Activated CD4-positive, alpha-beta T cell treated with anti-CD3 and anti-CD28 coated beads, Interleukin-2, Interleukin-6, amounts not matched to agents 100 ng/mL and 50 ng/mL, durations not matched to agents 16 hours and 8 hours (primary cell): ENCODE results near the gene SKIC8.

Experiments used
- DNase-seq: peaks from one replicate; pipeline ENCODE4 v3.0.0-alpha.2; 2020

Gene SKIC8

DNA sequence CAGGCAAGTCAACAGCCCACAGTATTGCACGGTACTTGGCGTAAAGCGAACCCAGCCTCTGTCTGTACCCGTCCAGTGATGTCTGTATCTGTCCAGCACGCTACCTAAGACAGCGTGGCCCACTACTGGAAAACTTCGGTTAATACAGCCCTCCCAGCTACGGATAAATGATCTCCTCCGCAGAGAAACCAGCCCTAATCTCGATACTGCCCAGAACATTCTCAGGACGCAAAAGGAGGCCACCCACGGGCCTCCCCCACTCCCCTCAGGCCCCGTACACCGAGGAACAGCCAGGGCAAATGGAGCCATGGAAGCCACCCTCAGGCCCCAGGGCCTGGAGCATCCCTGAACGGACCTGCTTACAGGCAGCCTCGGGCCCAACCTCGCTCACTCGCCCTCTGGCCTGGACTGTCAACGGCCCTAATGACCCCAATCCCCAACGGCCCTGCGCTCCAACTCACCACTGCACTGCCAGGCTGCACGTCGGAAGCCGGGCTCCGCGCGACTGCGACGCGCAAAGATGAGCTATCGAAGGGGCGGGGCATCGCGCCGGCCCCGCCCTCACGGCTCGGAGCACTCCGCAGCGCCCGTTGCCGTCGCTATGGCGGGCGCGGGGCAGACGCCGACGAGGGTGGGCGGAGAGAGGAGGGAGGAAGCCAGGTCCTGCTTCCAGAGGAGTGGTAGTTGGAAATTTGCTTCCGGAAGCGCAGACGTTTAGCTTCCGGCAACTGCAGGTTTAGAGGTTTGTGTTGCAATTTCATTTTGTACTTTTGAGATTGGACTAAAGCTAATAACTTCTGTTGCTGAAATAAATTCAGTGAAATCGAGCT is at the start of gene SKIC8:
SKIC8 (minus strand) TSS at position 509 of the 830 bp plus-strand sequence. CDS start 3,923 bp downstream, outside the sequence.
- peak; percentile 95 for DNase-seq

DNA sequence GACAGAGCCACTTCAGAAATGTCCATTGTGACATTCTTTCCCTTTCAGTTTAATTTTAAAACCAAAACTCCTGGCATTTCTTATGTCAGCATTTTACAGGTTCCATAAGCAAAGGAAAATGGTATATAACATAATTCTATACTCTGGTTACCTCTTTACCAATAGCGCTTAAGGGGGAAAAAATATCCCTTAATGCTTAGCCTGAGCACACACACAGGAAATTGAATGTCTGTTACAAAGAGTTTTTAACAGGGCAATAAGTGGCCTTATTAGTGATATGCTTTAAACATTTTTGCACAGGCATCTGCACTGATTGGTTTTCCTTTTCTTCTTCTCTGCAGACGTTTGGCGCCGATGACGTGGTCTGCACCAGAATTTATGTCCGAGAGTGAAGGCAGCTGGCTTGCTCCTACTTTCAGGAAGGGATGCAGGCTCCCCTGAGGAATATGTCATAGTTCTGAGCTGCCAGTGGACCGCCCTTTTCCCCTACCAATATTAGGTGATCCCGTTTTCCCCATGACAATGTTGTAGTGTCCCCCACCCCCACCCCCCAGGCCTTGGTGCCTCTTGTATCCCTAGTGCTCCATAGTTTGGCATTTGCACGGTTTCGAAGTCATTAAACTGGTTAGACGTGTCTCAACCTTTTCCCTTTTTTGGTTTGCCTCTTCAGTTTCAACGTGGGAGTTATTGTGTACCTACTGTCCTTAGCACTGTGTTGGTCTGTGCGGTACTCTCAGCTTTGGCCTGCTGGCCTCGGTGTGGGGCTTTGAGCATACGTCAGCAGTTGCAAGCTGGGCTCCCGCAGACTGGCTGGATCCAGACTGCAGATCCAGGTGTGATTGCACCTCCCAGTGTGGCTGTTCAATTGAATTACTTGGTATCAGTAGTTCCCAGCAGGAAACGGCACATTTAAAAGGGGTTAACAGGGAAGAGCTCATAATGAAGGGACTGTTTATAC is 48.5 kb upstream of the SKIC8 start:
- DNase-seq = no peak

DNA sequence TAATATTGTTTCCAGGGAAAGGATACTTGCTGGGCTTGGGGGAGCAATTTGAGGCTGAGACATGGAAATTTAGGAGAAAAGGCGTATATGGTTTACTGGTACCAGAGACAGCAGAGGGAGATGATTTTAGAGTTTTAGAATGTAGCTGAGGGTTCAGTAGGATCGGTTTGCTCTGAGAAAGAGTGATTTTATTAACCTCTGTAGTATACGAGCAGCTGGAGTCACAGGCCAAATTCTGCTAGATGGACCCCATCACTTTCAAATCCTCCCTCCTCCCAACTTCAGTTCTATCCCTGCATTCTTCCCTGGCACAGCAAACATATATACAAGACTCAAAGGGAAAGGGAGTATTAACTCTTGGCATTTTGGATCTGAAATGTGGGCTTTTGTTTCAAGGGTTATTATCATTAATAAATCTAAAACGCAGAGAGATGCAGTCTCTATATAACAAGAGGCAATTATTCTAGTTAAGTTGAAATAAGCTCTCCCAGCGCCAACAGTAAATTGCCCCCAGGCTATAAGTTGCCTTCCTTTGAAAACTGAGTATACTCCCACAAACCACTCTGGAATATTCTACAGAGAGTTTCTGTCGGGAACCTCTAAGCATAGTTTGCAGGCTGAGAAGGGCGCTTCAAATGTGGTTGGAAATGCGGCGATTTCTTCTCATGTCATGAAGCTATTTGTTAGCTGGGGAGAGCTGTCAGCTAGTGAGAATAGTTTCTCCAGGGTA is 46.2 kb upstream of the SKIC8 start:
- no peak for DNase-seq

DNA sequence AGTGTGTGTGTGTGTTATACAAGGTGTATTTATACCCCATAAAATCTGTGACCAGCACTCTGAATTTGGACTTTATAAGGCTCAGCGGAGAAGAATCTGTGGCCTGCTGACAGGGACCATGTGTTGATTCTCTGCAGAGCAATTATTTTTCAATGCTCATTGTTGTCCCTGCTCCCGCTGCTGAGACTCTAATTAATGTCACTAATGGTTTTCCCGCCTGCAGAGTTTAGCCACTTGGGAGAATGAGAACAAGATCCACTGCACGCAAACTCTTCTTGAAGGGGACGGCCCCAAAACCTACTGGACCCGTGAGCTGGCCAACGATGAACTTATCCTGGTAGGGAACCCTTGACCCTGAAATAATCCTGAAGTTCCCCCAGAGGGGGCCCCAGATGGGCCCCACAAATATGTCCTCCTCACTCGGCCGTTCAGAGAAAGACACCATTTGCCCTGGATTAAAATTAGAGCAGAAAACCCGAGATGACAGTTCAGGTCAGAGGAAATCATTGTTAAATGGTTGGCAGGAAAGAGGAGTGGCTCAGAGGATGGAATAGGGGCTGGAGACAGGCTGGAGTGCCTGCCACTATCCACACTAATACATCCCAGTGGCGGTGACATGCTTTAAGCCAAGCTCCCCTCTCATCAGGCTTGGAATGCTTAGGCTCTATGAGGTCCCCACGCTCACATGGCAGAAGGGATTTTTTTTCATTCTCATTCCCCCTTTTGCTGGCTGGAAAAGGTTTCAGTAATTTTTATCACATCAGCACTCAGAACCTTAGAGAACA is 44.1 kb upstream of the SKIC8 start:
- no peak for DNase-seq

DNA sequence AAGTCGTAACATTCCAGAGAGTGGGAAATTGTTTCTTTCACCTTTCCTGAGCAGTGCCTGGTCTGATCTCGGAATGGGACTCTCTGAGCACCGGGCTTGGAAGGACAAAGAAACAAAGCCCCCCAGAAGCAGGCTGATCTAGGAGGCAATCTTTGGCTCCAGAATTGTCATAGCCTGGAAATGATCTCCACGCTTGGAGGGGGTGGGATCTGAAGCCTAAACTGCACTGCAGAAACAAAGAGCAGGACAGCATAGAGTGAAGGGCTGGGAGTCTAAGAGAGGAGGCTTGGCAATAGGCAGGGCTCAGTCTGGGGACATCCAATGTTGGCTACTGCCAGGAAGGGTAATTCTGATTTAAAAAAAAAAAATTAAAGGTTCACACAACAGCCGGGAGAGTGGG is 42.6 kb upstream of the SKIC8 start:
- no peak for DNase-seq

DNA sequence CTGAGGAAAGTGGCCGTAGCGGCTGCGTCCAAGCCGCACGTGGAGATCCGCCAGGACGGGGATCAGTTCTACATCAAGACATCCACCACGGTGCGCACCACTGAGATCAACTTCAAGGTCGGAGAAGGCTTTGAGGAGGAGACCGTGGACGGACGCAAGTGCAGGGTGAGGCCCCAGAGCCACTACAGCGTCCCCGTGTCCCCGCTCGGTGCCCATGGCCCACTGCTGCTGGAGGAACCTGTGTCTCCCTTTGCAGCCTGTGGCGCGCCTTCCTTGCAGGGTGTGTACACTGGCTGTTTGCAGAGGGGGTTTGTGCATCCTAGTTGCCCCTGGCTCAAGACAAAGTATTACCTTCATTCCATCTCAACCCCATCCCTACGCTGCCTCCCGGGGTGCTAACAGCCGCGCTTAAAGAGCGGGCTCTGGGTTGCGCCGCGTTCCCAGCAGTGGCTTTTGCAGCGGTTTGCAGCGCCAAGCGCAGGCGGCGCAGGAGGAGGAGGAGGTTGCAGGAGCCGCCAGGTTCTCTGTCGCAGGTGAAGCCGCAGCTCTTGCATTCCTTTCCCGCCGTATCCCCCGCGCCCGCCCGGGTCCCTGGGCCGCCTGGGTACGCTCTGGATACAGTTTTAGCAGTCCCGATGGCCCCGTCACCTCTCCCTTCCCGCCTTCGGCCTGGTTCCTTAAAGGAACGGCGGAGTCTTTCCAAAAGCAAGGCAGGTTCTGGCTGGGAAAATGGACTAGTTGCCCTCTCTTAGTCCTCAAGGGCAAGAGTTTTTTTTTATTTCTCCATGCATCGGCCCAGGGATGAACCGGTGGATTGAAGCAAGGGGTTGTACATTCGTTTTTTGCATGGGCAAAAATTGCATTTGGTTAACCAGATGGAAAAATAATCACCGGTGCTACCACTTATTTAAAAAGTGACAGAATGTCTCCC is 41.9 kb upstream of the SKIC8 start:
- DNase-seq = no peak

DNA sequence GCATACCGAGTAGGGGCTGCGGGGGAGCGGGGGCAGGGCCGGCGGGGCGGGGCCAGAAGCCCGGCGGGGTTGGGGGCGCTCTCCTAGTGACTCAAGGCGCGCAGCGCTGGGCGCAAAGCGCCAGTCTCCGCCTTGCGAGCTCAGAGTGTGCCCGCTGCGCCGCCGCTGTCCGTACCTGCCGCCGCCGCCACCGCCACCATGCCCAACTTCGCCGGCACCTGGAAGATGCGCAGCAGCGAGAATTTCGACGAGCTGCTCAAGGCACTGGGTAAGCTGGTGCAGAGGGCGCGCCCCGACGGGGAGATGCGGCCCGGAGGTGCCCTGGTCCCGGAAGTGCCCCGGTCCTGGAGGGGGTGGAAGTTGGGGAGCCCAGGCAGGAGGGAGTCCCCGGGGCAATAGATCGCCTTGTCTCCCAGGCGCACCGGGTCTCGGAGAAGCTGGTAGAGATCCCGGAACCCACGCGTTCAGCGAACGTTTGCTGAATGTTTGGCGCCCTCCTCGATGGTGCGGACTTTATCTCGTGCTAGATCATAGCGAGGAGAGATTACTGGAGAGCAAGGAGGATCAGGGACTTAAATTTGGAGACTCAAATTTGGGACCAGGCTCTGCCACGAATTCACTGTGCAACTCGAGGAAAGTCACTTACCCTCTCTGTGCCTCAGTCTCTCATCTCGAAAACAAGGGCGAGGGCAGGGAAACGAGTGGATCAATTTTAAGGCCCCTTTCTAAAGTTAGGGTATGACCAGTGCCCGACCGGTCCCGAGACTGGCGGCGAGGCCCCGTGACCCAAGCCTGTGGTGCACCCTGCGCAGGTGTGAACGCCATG is 41.0 kb upstream of the SKIC8 start, which contains the start of gene CRABP1:
CRABP1 (plus strand) TSS at position 123 of the 826 bp plus-strand sequence; CDS start at position 199, 76 bp downstream.
- no peak for DNase-seq

DNA sequence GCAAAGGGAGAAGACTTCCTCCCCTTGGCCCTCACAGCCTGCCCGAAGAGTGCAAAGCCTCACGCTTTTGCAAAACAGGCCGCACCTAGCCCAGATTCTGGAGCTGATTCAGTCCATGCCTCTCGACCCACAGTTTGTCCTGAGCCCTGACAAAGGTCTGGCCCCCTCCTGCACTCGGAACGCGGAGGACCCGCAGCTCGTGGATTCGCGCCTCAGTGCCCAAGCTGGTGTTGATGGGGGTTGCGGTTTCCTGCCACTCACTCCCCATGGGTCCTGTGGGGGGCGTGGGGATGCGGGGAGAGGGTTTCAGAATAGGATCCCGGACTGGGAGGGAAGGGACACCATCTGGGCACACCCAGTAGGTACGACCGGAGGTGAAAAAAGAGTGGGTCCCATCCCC is 40.1 kb upstream of the SKIC8 start:
- no peak for DNase-seq

DNA sequence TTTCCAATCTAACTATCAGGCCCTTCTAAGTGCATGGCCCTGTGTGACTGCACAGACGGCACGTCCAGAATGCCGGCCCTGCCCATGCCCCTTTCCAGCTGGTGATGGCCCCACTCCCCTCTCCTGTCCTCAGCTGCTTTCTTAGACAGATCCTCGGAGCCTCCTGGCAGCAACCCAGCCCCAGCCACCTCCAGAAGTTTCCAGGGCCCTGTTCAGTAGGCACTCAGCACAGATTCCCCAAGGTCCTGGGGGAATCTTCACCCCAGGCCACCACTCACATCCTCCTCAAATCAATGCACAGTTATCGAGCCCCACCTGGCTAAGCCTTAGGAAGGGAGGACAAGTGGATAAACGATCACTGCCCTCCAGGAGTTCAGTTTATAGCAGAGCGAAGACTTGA is 39.4 kb upstream of the SKIC8 start:
- no peak for DNase-seq

DNA sequence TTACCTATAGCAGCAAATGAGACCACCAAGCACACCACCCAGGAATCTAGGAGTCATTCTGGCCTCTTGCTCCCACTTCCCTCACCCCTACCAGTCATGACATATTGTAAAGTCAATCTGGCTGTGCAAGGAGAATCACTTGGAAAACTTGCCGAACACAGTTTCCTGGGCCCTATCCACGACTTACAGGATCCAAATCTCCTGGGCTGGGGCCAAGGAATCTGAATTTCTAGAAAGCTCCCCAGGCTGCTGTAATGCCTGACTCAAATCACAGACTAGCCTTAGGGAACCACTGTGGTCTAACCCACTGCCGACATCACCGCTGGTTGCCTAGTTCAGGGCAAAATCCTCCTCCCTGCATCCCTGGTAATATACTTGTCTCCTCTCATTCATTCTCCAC is 36.6 kb upstream of the SKIC8 start:
- no peak for DNase-seq

DNA sequence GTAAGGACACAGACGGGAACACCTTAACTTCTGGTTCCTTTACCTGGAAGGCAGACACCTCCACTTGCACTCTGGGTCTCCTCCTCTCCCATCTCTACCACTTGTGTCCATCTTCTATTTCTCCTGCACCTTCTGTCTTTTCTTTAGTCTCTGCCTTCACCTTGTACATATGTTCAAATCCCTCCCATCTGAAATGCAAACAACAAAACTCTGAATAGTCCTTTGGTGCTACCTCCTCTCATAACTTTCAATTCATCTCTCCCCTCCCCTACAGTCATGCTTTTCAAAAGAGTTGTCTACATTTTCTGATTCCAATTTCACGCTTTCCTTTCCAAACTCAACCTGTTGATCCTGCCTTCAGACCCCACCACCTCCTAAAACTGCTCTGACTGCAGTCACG is 35.4 kb upstream of the SKIC8 start:
- no peak for DNase-seq

DNA sequence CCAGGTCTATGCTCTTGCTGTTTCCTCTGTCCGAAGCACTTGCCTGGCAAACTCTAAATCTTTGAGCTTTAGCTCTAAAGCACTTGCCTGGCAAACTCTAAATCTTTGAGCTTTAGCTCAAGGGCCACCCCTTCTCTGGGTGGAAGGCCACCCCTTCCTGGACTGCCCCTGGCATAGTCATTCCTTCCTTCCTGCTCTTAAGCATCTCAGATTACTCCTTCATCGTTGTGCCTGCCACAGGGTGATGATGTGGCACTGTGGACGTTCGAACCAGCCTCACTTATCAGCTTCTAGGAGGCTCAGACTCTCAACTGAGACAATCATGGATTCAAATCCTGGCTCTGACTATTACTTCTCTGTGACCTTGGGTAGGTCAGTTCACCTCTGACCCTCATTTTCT is 30.2 kb upstream of the SKIC8 start:
- peak; percentile 23 for DNase-seq

DNA sequence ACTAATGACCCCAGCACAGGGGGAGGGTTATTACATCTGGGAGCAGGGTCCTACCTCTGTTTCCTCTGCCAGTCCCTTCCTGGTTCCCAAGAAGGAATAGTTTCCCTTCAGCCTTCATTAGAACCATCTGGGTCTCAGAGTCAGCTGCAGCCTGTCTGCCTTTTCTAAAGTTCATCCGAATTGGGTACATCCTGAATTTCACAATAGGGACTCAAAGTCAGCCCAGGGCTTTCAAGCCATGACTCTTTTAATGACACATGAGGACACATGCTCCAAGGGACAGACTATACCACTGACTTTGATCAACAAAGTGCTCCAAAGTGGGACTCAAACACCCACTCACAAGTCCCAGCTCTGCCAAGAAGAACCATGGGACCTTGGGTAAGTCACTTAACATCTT is 28.1 kb upstream of the SKIC8 start:
- DNase-seq = no peak

DNA sequence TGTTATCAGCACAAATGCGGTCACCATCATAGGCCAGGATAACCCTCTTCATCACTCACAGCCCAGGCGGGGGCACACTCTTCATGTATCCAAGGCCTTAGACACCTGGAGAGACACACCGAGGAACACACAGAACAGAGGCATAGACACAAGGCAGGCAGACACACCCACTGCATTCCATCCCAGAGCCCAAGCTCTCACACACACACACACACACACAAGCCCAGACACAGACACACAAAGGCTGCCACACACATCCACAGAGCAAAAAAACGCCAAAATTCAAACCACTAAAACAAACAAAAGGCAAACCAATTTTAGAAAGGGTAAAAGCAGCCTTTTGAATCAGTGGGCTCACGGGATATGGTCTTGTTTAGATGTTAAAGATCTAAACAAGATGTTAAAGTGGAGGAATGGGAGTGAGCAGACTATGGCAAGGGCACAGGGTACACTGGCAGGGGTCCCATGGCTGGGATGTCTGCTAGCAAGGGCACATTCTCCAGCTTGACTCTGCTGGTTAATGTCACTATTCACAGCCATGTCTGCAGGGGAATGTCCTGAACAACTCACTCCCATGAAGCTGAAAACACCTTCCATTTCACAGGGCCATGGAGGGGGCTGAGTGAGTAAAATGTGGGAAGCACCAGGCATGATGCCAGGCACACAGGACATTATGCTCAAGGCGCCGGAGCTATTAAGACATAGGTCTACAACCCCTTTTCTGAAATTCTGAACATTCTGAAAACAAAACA is 25.9 kb upstream of the SKIC8 start:
- DNase-seq = no peak

DNA sequence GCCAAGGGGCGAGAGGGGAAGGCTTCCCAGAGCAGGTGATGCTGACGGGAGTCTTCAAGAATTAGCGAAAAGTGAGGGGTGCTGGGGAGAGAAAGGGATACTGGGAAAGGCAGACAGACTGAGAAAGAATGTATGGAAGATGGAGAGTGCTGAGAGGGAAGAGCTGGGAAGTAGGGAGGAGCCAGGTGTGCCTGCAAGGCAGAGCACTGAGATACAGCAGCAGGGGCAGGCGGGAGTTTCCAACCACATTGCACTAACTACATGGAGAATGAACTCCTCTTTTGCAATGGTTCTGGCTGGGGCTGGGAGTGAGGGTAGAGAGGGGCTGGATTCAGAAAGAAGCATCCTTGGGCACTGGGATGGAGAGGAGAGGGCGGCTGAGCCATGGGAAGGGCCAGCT is 24.7 kb upstream of the SKIC8 start:
- no peak for DNase-seq

DNA sequence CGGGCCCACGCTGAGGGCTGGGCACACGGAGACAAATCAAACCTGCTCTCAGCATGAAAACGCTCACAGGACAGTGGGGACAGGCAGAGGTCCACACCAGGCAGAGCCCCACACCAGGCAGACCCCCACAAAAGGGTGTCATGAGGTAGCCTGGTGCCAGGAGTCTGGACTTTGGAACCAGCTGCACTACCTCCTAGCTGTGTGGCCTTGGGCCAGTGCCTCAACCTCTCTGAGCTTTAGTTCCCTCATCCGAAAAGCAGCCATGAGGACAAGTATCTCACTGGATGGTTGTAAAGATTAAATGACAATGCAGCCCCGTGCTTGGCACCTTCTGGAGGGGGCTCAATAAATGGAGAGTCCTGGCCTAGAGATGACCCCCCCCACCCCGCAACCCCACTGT is 24.3 kb upstream of the SKIC8 start:
- DNase-seq = no peak

DNA sequence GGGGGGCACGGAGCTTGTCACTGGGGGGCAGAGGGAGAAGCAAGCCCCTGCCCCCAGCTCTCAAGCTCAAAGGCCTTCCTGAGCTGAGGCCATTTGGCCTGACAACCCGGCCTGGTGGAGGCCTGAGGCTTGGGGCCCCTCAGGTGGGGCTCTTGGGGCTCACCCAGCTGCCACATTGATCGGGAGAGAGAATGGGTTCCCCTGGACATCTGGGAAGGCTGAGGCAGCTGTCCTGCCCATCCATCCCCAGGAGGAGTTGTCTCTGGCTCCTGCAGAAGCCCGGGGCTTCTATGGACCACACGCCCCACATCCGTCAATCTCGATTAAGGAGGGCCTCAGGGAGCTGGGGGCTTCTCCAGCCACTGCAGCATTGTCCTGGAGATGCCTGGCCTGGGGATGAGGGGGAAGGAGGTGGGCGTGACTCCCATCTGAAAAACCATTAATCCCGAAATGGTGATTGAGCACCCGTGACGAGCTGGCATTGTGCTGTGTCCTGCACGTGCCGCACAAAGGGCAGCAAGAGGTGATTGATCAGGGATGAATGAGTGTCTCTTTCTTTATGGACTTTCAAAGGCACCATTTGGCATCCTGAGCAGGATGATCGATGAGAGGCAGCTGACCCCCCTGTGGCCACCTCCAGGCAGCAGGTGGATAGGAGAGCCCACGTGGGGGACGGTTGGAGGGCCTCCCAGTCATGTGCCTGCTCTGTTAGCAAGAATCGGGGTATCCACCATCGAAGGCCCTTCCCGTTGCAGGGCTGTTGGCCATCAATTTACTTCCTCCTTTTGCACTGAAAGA is 23.5 kb upstream of the SKIC8 start:
- no peak for DNase-seq

DNA sequence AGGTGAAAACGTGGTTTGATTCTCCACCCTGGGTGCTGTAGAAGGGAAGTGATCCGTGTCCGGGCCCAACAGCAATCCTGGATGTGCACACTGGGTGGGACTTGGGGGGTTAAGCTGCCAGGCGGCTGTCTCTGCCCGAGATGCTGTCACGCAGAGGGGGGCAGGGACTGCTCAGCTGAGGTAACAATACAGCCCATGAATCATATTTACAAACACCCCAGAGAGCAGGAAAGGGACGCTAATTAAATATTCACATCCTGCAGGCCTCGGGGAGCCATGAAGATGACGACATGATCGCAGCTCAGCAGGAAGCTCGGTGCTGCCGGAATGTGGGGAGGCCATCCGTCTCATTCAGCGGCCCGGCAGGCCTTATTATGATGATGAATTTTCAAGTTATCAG is 22.8 kb upstream of the SKIC8 start:
- DNase-seq = no peak

DNA sequence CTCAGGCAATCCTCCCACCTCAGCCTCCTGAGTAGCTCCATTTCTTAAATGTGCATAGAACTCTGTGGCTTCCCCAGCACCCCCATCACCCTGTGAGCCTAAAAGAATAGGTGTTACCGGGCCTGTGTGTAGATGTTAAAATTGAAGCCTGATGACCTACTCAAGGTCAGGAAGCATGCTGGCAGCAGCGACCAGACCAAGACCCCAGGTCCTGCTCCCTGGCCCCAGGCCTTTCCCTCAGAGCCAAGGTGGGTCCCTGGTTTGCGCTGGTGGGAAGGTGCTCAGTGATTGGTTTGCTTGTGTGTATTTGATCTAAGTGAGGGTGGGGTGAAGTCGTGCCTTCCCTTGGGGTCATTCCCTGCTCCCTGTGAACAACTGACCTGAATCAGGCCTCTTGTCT is 22.4 kb upstream of the SKIC8 start:
- no peak for DNase-seq
